CD4-positive, alpha-beta T cell treated with Interleukin-4 for 1 hour (primary cell): ENCODE measurements around the gene STK17B.

Experiments used
- DNase-seq, 2 donors: peaks; one replicate each; pipeline ENCODE4 v3.0.0-alpha.2; 2020 to 2022

STK17B gene

DNA sequence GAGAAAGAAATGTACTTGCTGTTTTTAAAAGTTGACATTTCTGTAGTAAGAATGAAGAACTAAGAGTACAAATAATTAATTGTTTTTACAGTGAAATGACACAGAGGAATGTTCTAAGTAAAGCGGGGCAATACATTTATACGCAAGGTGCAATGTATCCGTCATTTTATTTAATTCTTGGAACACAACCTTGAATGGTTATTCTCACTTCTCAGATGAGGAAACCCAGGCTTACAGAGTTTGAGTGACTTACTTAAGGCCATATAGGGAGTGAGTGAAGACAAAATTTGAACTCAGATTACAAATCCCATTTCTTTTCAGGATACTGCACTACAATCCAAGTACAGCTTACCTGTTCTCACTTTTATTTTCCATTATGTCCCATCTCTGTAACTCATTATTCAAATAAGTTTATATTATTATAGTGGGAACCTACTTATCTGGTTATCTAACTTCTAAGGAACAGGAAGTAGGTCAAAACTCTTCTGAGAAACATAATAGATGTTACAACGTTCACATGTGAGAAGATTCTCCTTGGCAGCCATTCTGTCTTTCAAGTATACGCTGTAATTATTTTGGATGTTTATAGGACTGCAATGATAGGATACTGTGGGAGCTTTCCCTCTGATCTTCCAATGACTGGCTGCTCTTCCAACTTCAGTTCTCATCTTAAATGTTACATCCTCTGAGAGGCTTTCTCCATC lies 12.3 kb upstream of the STK17B start:
- DNase-seq = peak in 1 of 2 donors; percentile 85

DNA sequence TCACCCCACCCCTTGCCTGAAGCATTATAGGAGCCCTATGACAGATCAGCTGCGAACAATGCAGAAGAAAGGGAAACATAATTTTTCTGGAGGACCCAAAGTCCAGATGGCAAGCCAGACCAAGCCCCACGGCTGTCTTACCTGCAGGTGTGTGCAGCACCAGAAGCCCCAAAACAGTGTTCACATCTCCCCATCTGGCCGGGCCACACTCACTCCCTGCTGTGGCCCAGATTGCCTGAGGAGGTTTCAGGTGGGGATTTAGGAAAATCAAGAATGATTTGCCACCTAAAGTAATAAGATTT lies 11.7 kb upstream of the STK17B start:
- DNase-seq = peak in 1 of 2 donors; percentile 44

GRCh38 chr2:196182439-196183171 lies 11.2 kb upstream of the STK17B start:
- peak in 1 of 2 donors; percentile 73 for DNase-seq

GRCh38 chr2:196181484-196181883 lies 10.1 kb upstream of the STK17B start:
- no peak for DNase-seq

DNA sequence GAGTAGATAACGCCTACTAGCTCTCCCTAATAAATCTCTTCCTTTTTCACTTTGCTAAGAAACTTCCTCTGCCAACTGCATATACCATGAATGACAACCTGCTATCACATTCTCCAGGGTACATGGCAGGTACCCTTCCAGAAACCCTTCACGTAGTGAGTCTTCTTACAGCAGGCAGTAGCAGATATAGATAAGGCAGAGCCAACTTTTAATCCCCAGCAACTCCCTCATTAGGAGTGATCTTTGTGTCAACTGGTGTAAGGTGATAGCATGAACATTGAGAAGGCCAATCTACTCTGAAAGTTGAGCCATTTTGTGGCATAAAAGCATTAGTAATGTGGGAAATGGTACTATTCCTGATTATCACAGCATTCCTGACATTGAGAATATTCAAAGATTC lies 5.7 kb upstream of the STK17B start:
- DNase-seq = peak in 1 of 2 donors; percentile 49

DNA sequence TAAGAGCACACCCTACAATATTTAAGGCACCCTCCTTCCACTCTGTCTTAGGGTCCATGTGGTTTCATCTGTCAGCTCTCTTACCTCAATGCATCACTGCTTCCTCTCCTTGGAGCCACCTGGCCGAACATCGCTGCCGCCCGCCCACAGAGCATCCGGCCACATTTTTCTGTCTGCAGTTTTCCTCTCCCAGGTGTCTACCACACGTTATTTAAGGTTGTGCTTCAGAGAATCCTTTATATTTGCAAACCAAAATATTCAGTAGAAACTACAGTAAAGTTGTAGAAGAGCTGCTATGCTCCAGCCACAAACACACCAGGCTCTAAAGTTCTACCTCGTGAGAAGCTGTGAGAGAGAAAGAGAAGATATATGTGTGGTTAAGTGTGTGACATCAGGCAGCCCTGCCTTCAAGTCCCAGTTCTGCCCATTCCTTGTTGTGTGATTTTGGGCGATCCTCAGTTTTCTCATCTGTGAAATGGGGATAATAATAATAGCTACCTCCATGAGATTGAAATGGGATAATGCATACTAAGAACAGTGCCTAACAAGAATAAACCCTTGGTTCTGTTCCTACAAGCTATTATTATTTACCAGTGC lies 4.9 kb upstream of the STK17B start:
- peak; percentile 96 to 97 for DNase-seq

DNA sequence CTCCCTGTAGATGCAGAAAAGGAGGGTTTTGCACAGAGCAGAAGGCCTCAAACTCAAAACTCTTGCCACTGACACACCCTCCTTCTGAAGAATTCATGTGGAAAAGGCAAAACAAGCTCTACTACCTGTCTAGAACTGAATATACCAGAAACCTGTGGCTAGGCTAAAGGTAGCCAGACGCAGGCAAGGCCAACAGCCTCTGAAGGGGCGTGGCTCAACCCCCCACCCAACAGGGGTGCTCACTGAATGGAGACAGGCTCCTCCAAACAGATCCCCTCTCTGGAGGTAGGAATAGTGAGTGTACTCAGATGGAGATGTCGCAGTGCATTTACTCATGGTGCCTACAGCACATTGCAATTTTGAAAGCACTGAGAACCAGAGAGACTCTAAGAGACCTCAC lies 3.0 kb upstream of the STK17B start:
- DNase-seq = peak; percentile 82 to 87

DNA sequence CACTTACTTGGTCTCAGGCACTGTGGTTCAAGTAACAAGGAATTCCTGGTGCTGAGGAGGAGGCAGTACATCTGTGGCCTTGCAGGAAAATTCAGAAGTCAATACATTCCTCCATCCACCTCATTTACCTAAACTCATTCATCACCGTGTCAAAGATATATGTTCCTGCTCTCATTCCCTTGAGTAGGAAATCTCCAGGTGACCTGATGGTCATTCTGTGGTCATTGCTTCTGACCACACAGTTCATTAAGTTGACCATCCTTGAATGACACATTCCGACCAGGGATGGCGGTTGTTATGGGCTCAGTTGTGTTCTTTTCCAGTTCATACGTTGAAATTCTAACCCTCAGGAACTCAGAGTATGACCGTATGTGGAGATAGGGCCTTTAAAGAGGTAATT lies 2.1 kb upstream of the STK17B start:
- no peak for DNase-seq

DNA sequence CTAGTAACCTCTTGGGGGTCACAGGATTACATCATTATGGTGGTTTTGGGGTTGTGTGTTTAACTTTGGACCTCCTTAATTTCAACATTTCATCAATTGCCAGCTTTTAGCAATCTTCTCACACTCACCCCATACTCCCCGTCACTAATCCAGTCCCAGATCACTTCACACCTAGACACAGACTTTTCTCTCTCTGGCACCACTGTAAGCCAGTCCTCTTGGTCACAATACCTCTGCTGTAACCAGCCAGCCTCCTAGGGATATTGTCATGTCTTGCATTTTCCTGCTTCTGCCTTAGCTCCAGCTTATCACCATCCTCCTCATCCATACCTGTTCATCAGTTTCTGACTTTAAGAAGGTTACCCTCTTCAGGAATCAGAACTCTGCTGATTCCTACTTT lies 1.6 kb upstream of the STK17B start:
- peak in 1 of 2 donors; percentile 52 for DNase-seq

DNA sequence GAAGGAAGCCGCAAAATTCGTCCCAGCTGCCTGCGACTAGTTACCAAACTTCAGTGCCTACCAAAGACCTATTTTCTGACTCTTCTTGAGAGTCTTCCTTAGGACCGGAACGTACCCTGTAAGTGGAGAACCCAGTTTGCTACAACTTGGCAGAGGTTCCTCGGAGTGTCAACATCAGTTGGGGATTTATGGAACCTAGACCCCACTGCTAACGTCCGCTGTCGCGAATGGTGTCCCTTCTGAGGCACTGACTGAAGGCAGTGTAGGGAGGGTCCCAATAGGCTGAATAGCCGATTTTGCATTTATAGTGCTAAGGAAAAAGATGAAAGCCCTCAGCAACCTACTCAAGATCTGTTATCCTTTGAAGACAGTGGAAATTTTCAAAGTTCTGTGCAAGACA lies 568 bp upstream of the STK17B start:
- no peak for DNase-seq

DNA sequence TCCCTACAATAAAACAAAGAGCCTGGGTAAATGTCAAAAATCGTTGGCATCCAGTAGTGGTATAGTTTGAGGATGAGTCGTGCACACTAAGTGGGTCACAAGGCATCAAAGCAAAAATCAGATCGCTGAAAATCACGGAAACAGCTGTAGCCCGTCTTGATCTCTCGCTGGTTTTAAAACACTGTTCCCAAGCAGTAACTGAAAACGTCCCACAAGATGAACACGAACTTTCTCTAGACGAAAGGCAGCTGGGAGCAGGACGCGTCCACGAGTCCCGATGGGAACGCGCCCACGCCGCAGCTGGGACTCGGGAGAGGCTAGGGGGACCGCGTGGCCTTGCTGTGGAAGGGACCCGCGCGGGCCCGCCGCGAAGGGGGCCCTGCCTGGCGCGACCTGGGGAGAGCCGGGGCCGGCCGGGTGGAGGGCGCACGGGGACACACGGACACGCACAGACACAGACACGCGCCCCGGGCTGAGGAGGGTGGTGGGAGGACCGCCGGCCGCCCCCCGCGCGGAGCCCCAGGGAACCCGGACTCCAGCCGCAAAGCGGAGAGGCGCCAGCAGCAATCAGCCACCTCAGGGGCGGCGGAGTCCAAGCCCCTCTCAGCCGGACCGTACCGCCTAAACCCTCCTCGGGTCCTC lies 651 bp downstream of the STK17B start:
- DNase-seq = peak; percentile 60 to 76

- DNase-seq = peak; percentile 79 to 82
Observed at GRCh38 chr2:196170213-196170605, 1.2 kb downstream of the STK17B start.

- DNase-seq = peak in 1 of 2 donors; percentile 46
Observed at GRCh38 chr2:196169516-196169915, 1.9 kb downstream of the STK17B start.

GRCh38 chr2:196168181-196168580 lies 3.2 kb downstream of the STK17B start:
- DNase-seq = peak in 1 of 2 donors; percentile 59

- no peak for DNase-seq
Observed at GRCh38 chr2:196167666-196168065, 3.7 kb downstream of the STK17B start.

GRCh38 chr2:196166876-196167275 lies 4.5 kb downstream of the STK17B start:
- peak; percentile 43 to 76 for DNase-seq

GRCh38 chr2:196165016-196165415 lies 6.4 kb downstream of the STK17B start:
- peak in 1 of 2 donors; percentile 68 for DNase-seq

DNA sequence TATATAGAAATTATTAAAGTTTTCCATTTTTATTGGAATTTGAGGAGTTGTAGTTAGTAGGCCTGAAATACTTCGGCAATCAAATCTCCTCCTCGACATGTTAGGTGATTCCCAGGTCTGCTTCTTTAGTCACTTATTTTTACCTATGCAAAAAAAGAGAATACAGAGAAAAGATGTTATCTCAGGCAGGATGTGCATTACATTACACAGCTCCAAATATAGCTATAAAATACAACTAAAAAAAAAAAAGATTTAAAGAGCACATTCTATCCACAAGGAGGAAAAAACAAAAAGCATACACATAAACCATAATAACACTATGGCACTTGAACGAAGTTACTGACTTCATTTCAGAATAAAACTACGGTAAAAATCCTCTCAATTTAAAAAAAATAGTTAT lies 8.1 kb downstream of the STK17B start:
- peak in 1 of 2 donors; percentile 85 for DNase-seq

DNA sequence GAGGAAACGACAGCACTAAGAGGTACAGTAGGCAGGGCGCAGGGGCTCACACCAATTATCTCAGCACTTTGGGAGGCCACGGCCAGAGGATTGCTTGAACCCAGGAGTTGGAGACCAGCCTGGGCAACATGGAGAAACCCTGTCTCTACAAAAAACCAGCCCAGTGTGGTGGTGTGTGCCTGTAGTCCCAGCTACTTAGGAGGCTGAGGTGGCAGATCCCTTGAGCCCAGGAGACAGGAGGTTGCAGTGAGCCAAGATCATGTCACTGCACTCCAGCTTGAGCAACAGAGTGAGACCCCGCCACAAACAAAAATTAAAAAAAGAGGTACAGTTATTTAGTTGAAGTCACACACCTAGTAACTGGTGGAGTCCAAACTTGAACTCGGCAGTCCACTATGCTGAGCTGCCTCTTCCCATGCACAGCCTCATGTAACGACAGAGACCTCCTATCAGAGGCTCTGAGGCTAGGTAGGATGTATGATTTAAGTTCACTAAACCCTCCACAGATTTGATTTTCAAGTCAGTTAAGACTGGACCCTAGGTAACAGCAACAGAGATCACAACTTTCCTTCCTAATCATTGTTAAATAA lies 8.7 kb downstream of the STK17B start:
- no peak for DNase-seq

GRCh38 chr2:196160946-196161345 lies 10.4 kb downstream of the STK17B start:
- no peak for DNase-seq

DNA sequence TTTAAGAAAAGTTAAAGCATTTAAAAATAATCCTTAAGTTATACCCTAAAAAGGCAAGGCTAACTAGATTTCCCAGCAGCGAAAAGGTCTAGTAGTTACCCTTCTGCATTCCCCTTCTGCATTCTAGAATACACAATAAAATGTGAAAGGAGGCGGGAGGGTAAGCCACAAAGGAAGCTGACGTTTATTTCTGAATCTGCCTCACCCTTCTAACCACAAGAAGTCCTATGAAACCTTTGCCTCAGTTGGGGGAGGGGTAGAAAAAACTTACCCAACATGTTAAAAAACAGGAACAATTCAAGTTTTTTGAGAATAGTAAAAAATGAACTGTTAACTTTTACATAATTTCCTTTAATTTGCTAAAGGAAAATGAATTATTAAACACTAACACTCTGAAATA lies 11.3 kb downstream of the STK17B start:
- DNase-seq = peak; percentile 84 to 93

DNA sequence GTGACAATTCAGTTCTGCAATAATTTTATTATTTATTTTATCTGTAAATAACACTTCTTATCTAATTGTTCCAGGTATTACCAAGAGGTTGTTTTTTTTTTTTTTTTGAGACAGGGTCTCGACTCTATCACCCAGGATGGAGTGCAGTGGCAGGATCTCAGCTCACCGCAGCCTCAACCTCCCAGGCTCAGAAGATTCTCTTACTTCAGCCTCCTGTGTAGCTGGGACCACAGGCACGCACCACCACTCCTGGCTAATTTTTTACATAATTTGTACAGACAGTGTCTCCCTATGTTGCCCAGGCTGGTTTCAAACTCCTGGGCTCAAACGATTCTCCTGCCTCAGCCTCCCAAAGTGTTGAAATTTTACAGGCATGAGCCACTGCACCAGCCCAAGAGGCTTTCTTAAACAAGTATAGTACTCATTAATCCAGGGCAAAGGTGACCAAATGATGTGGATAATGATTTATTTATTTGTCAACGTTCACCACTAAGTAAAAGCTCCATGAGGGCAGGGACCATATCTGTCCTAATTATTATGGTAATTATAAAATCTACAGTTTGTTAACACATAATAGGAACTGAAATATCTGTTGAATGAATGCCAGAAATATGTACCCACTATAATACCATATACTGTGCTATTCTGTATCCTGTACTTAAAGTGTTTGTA lies 12.0 kb downstream of the STK17B start:
- DNase-seq = peak in 1 of 2 donors; percentile 63

DNA sequence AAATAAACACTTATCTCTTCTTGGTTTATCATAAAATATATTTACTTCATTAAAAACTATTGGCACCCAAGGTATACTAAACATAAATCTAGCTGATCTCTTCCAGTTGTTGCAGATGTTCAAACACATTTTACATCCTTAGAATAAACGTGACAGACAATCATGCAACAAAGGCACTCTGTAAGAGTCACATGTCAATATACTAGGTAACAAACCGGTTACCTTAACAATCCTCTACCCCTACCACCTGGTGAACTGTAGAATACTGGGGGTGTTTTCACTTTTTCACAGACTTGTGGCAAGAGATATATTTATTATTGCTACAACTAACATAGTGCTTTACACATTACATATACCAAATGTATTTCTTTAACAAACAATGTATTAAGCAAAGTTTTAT lies 15.8 kb downstream of the STK17B start:
- peak in 1 of 2 donors; percentile 67 for DNase-seq
